ENCODE measurements around the gene RNF181.
"Not testable (repeated sequence)": the region's sequence is repeated elsewhere in the genome, so short reads cannot be mapped to it uniquely, and the experiment has no call there.

RNF181 gene, protein sequence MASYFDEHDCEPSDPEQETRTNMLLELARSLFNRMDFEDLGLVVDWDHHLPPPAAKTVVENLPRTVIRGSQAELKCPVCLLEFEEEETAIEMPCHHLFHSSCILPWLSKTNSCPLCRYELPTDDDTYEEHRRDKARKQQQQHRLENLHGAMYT

DNA sequence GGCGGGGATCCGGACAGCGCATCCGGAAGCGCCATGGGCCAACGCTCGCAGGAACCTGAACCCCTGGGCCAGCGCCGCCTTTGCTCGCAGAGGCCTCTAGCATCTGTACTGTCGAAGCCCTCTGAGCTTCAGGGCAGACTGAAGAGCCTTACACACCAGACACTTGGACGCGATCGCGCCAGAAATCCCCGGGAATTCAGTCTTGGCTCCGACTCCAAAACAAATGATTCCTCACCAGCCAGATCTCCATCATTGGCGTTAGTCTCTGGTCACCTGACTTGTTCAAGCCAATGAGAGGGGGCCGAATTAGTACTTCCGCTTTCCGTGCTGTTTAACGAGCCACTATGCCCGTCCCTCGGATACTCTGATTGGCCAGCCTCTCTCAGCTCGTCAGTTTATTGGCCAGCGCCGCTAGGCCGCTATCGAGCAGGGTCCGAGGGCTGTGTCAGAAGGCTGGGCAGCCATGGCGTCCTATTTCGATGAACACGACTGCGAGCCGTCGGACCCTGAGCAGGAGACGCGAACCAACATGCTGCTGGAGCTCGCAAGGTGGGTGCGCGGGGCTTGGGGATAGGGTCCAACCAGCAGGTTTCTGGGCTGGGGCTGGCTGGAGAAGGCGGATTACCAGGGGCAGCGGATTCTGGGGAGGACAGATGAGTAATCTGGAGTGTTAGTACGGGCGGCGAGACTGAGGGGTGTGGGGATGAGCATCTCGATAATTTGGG lies at the start of gene RNF181:
Gene RNF181 (plus strand): TSS at position 445 of the 725 bp plus-strand sequence. CDS start 19 bp downstream, at position 464.
- DNase-seq: peak; percentile 98

DNA sequence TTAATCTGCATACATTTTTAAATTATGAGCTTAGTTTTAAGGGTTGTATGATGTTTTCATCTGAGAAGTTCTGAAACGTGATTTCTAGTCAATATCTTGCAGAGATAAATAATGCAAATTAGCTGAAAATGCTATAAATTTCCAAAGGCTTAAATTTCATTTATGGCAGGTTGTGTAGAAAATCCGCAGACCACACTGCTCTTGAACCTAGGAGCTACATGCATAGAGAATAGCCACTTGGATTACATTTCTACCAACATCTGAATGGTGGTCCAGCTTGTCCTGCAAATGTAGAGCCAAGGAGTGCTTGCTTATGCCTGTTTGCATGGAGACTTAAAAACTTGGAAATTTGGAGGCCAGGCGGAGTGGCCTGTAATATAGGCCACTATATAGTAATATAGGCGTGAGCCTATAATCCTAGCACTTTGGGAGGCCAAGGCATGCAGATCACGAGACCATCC lies 49.7 kb upstream of the RNF181 start:
- DNase-seq: no peak

DNA sequence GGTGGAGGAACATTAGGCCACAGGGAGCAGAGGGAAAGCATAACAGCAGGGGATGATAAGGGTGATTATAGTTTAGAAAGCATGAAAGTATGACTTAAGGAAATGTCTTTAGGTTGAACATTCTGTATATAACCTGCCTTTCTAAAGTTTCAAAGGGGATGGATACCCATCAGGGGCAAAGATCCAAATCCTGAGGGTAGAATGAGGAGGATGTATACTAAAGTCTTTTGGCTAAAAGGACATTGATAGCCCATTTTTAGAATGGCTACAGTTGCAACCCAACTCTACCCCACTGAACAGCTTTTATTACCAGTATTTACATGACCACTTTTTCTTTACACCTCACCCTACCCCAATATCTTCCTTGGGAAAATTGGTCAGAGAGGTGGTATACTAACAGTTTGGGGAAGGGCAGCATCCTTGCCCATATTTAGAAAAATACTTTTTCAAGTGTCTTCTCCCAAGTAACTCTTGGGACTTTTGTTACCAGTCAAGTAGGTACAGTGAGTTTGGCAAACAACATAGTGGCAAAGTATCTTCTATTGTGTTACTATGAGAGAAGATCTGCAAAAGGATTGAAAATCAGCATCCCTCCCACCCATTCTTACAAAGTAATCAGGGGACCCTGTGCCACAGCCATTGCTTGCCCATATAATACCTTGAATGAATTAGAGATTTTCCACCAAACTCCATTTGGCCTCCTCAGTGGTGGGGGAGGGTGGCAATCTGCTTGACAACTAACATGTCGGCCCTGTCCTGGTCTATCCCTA lies 48.3 kb upstream of the RNF181 start:
- DNase-seq: no peak

DNA sequence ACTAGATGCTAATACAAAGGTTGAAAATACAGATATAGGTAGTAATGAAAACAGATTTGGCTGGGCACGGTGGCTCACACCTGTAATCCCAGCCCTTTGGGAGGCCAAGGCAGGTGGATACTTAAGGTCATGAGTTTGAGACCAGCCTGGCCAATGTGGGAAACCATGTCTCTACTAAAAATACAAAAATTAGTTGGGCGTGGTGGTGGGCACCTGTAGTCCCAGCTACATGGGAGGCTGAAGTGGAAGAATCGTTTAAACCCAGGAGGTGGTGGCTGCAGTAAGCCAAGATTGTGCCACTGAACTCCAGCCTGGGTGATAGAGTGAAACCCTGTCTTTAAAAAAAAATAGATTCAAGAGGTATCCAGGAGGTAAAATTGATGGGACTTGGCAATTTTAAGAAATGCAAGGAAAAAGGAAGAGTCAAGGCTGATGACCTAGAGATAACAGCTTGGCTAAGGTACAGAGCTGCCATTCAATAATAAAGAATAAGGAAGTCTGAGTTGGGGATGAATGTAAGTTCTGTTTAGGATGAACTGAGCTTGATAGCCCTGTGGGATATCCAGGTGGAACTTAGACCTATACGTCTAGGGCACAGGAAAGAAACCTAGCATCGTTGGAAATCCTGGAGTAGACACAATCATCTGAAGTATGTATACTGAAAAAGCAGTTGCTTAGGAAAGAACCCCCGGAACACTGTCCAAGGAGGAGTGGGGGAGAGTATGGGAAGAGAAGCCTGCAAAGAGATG lies 47.5 kb upstream of the RNF181 start:
- DNase-seq: no peak

DNA sequence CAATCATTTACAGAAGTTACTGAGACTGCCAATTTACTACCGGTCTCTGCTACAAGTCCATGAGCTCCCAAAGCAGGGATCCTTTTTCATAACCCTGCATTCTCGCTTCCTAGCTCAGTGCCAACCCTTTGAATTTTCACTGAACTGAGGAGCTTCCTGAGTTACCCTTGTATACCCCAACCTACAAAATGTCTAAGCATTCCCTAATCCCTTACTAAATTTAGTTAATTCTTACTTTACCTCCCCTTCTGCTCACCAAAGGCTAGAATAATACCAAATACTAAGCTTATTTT lies 47.0 kb upstream of the RNF181 start:
- no peak for DNase-seq

DNA sequence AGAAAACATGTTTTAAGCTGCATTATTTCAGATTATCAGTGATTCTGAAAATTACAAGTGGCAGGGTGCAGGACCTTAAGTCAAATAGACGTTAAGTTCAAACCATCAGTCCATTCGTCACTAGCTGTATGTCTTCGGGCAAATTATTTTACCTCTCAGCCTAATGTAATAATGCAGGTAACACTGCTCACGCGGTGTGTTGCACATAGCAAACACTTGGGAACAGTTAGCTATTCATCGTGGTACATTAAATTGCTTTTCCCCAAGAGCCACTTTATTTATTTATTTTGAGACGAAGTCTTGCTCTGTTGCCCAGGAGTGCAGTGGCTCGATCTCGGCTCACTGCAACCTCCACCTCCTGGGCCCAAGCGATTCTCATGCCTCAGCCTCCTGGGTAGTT lies 46.5 kb upstream of the RNF181 start:
- DNase-seq: no peak

DNA sequence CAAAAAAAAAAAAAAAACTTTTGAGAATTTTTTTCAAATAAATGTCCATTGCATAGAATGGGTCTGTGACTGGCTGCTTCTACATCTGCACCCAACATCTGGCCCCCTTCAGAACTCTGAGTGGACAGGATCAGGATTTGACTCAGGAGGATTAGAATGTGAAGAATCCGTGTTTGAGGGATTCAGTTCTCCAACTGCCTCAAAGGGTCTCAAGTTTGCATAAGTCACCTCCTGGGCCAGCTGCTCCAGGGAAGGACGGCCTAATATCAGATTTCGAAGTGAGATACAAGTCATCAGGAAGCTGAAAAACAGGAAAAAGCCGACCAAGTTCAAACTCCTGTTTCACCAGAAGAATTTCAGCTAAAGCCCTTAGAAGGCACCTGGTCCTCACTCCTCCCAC lies 45.7 kb upstream of the RNF181 start:
- DNase-seq: no peak

DNA sequence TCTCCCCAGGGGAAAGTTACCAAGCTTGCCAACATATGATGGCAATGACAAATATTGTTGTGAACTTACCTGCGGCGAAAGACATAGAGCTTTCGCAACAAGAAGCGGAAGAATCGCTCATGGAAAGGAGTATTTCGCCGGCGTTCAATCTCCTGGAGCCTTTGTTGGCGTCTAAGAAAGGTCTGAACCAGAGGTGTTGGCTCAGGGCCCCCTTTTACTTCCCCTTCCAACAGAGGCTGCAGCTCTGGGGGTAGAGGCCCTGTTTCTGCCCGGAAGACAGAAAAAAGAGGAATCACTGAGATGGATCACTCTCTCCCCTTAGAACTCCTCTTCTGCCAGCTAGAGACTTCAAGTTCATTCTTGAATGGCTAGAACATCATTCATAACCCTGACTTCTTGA lies 45.1 kb upstream of the RNF181 start:
- no peak for DNase-seq

DNA sequence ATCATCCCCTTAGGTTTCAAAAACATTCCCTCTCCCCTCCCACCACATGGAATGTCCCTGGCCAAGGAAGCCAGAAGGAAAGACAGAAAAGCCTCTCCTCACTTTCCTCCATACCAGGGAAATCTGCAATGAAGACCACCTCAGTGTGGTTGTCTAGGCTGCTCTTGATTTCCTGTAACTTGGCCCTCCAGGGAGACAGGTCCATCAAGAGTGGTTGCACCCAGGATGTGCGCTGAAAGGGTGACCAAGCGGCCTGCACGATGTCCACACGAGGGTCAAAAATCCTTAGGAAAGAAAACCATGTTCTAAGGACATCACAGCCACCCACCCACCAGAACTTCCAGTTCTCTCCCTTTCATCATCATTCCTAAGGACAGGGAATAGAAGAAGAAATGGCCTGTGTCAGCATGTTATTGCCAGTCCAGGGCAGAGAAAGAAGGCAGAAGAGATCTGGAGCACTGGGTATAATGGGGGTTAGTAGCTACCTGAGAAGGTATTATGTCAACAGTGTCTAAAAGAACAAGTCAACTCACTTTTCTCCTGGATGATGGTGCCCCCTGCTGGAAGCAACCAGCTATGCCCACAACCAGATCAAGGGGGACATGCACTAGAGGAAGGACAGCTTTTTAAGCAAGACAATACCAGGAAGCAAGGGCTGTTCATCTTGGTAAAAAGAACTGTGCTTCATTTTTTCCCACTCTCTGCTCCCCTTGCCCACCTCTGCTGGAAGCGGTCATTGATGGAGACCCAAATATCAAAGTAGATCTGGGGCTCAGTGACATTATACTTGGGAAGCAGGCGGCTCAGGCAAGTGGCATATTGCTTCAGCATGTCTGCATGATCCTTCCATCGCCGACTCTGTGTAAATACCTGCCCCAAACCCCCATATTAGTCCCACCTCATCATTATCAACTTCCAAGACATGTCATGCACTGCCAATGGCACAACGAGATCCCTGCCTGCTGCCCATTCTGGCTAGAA lies 43.6 kb upstream of the RNF181 start:
- peak; percentile 85 for DNase-seq

DNA sequence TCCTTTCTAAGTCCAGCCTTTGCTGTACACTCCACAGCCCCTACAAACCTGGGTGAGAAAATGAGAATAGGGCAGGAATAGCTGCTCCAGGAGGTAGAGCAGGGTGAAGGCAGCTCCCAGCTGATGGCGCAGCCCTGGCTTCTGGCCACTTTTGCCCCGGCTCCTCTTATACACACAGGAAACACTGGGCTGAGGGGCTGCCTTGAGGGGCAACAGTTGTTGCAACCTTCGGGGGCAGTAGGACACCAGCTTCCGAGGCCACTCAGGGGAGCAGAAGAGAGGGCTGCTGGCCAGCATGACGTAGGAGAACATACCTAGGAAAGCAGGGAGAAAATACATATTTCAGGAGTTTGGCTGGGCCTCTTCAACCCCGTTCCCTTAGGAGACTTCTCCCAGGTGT lies 42.4 kb upstream of the RNF181 start:
- DNase-seq: no peak

DNA sequence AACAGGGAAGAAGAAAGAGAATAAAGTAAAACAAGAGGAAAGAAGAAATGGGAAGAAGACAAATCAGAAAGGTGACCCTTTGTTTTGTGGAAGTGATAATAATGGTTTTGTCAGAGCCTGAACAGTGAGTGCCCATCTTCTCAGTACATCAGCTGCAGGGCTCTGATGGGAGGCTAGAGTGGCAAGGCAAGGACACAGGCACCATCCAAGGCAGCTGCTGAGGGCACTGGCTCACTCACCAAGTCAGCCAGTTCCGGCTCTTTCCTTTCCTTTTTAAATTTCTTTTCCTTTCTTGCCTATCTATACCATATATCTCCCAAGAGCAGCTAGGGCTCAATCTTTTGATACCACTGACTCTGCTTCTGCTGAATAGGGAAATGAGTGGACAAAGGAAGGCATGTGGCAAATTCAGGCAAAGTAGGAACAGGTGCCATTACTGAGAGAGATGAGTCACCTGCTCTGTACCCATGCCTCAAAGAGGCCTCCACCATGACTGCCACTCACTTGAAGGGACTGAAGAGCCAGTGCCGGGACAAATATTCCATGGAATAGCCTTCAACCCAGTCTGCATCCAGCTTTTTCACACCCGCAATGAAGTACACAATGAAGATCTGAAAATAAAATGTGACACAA lies 40.4 kb upstream of the RNF181 start:
- DNase-seq: no peak

DNA sequence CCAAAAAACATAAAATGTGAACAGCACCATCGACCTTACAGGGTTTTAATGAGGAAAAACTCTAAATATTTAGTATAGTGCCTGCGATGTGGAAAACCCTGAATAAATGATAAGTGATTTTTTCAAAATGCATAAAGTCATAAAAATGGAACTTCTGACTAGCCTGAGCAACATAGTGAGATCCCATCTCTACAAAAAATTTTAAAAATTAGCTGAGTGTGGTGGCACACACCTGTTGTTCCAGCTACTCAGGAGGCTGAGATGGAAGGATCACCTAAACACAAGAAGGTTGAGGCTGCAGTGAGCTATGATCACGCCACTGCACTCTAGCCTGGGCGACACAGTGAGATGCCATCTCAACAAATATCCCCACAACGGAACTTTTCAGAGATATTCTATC lies 38.4 kb upstream of the RNF181 start:
- no peak for DNase-seq

DNA sequence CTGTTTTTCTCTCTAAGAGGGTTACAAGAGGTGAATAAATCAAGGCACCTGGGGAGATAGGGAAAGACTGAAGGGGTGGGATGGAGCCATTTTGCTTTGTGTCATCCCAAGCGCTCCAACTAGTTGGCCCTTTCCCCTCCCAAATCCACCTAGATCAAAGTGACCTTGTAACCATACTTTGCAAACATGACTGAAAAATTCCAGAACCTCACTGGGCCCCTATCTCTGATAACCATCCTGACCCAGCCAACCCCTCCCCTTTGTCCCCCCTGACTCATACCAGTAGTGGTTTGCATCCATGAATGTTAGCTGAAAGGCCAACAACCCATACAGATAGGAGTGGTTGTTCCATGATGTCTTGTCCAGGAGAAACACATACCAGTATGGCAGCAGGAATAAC lies 37.4 kb upstream of the RNF181 start:
- no peak for DNase-seq

DNA sequence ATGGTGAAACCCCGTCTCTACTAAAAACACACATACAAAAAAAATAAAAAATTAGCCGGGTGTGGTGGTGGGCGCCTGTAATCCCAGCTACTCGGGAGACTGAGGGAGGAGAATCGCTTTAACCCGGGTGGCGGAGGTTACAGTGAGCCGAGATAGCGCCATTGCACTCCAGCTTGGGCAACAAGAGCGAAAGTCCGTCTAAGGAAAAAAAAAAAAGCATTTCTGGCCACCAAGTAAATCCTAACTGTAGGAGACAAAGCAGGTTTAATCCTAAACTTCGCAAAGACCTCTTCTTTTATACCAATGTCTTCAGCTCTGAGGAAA lies 35.2 kb upstream of the RNF181 start:
- DNase-seq: not testable (repeated sequence)

DNA sequence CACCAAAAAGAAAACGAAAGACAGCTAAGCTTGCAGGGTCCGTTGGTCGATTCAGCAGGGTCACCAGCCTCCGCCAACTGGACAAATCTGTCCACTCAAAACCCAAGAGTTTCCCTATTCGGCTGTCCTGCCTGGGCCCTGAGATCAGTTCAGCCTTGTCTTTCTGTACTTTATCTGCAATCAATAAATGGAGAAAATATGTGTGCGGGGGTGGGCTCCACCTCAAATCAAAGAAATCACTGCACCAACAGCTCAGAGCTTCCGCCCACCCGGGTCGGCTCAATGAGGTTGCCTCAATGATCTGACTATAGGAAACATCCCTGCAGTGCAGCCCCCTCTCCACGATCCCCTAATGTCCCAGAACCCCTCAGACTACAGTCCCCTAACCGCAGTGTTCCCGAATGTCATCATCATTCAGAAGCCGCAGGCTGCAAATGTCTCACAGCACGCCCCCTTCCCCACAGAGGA lies 34.7 kb upstream of the RNF181 start:
- DNase-seq: no peak

DNA sequence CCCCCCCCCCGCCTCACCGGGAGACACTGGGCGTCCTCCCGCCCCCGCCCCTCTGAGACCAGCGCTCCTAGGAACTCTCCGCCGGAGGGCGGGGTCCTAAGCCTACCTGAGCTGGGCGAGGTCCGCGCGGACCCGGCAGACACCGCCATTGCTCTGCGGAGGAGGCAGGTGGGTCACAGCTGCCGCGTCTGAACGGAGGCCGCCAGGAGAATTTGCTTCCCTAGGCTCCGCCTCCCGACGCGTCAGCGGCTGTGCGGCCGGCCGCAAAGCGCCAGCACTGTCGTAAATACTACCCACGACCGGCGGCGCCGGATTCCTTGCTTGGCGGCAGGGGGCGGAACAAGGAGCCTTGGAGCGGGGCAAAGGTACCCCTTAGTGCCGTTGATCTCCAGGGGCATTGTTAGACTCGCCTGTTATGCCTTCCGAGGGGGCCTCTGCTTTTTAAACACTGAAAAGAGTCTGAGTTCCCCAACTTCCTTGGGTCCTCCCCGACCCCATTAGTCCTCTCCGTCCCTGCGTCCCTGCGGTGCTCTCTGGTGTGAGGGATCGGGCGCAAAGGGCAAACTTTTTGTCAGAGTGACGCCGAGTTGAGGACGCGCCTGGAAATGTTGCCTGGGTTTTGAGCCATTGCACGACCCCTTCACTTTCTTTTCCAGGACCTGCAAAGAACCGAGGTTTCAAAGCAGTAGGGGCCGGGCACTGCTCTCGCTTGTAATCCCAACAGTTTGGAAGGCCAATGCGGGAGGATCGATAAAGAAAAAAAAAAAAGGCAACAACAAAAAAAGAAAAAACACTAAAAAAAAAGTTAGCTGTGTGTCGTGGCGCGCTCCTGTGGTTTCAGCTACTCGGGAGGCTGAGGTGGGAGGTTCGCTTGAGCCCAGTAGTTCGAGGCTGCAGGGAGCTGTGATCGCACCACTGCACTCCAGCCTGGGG lies 34.0 kb upstream of the RNF181 start, which contains the start of gene GGCX:
Gene GGCX (minus strand): TSS at position 214 of the 933 bp plus-strand sequence. CDS start 65 bp downstream, at position 149.
- DNase-seq: peak; percentile 95

DNA sequence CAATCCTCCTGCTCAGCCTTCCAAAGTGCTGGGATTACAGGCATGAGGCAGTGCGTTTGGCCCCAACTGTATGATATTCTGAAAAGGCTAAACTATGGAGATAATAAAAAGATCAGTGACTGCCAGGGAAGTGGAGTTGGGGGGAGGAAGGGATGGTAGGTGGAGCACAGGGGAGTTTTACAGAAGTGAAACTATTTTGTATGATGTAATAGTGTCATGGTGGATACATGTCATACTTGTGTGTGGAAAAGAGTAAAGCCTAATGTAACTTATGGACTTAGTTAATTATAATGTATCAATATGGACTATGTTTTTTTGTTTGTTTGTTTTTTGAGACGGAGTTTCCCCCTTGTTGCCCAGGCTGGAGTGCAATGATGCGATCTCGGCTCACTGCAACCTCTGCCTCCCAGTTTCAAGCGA lies 31.4 kb upstream of the RNF181 start:
- no peak for DNase-seq

DNA sequence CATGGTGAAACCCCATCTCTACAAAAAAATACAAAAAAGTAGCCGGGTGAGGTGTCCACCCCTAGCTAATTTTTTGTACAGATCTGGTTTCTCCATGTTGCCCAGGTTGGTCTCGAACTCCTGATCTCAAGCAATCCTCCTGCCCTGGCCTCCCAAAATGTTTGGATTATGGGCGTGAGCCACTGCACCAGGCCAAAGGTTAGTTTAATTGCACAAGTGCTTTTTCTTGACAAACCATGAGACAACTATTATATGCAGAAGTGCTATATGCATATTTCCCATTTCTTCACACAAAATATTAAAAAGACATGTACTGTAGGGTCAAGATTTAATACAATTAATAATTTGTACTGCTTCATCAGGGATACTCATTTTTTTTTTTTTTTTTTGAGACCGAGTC lies 29.3 kb upstream of the RNF181 start:
- no peak for DNase-seq

DNA sequence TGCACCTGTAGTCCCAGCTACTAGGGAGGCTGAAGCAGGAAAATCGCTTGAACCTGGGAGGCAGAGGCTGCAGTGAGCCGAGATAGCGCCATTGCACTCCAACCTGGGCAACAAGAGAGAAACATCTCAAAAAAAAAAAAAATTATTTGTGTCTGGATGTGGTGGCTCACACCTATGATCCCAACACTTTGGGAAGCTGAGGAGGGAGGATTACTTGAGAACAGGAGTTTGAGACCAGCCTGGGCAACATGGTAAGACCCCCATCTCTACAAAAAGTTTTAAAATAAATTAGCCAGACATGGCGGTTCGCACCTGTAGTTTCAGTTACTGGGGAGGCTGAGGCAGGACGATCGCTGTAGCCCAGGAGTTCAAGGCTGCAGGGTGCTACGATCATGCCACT lies 19.8 kb upstream of the RNF181 start:
- DNase-seq: no peak

DNA sequence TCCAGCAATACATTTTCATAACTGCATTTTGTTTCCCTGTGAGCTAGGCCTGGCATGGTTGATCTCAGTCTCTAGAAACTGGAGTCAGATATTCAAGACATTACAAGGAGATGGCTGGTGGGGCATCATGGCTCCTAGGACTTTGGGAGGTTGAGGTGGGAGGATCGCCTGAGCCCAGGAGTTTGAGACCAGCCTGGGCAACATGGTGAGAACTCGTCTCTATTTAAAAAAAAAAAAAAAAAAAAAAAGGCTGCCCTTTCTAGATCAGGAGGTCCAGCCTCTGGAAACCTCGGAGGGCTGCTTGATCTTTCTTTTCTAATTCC lies 18.5 kb upstream of the RNF181 start:
- no peak for DNase-seq
